Measurements from ENCODE around the gene FOXJ1.

The FOXJ1 gene

GRCh38 chr17:76159157-76159556 is 18.1 kb upstream of the FOXJ1 start:
- DNase-seq, result no peak

GRCh38 chr17:76157759-76158158 is 16.7 kb upstream of the FOXJ1 start:
- no peak for DNase-seq

- no peak for DNase-seq
Measured at GRCh38 chr17:76156662-76156991, 15.6 kb upstream of the FOXJ1 start.

- no peak for DNase-seq
Measured at GRCh38 chr17:76155988-76156661, 15.1 kb upstream of the FOXJ1 start.

GRCh38 chr17:76154936-76155845 is 14.1 kb upstream of the FOXJ1 start:
- DNase-seq, result no peak

GRCh38 chr17:76154292-76154691 is 13.2 kb upstream of the FOXJ1 start:
- DNase-seq, result no peak

GRCh38 chr17:76153640-76154039 is 12.6 kb upstream of the FOXJ1 start:
- no peak for DNase-seq

GRCh38 chr17:76153202-76153601 is 12.2 kb upstream of the FOXJ1 start:
- DNase-seq, result no peak

- no peak for DNase-seq
Measured at GRCh38 chr17:76152591-76152990, 11.5 kb upstream of the FOXJ1 start.

- no peak for DNase-seq
Measured at GRCh38 chr17:76151896-76152454, 10.9 kb upstream of the FOXJ1 start.

GRCh38 chr17:76150712-76151622 is 9.9 kb upstream of the FOXJ1 start:
- DNase-seq, result no peak

- no peak for DNase-seq
Measured at GRCh38 chr17:76149214-76149613, 8.2 kb upstream of the FOXJ1 start.

GRCh38 chr17:76148015-76148326 is 6.9 kb upstream of the FOXJ1 start:
- DNase-seq, result no peak

- DNase-seq, result peak; percentile 37 to 38
Measured at GRCh38 chr17:76147211-76148014, 6.4 kb upstream of the FOXJ1 start.

- no peak for DNase-seq
Measured at GRCh38 chr17:76146053-76146851, 5.2 kb upstream of the FOXJ1 start.

GRCh38 chr17:76145231-76146052 is 4.4 kb upstream of the FOXJ1 start:
- DNase-seq, result no peak

- DNase-seq, result no peak
Measured at GRCh38 chr17:76142585-76143041, 1.6 kb upstream of the FOXJ1 start.

- no peak for DNase-seq
Measured at GRCh38 chr17:76142039-76142584, 1.1 kb upstream of the FOXJ1 start.

GRCh38 chr17:76140661-76141211 is 309 bp downstream of the FOXJ1 start:
- no peak for DNase-seq
